Measurements from ENCODE around the gene FGFR2.

GRCh38 chr10:121535381-121535780, 62.9 kb downstream of the FGFR2 start:
- TF ChIP-seq CTCF (IDR thresholded peaks at IDR 0.05; ENCODE audit: low read depth, low read length) (no peak), EZH2phosphoT487 (IDR thresholded peaks at IDR 0.05; ENCODE audit: low read depth) (no peak)

All from OCI-LY3 (cell line).